NCI-H2227 (cell line): ENCODE results near the gene KLF4.

Experiments
- DNase-seq: peaks from one replicate; lab custom pipeline; 2025; ENCODE audit not compliant: unreplicated experiment; lab: John Stamatoyannopoulos, UW

KLF4 gene

DNA sequence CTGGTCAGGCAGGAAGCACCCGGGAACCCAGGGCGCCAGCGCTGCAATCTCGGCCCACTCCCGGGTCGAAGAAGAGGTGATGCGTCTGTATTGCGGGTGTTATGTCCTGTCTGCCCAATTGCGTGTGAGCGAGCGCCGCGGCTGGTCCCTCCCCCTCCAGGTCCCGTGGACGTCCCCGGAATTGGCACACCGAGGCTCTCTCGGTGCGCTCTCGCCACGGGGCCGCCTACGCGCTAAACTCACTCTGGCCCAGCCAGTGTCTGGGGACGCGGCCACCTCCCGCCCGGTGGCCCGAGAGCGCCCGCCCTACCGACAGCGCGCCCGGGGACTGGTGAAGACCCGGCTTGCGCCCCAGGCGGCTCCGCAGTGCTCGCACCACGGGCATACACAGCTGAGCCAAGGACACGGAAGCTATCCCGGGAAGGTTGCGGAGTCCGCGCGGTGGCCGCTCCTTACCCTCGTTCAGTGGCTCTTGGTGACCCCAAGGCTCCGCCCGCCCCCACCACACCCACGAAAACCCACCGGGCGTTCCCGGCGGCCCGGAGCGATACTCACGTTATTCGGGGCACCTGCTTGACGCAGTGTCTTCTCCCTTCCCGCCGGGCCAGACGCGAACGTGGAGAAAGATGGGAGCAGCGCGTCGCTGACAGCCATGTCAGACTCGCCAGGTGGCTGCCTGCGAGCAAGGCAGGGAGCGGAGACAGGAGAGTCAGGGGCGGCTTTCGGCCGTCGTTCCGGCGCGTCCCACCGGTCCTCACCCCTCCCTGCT lies 1.0 kb downstream of the KLF4 start:
- DNase-seq: peak; percentile 2

DNA sequence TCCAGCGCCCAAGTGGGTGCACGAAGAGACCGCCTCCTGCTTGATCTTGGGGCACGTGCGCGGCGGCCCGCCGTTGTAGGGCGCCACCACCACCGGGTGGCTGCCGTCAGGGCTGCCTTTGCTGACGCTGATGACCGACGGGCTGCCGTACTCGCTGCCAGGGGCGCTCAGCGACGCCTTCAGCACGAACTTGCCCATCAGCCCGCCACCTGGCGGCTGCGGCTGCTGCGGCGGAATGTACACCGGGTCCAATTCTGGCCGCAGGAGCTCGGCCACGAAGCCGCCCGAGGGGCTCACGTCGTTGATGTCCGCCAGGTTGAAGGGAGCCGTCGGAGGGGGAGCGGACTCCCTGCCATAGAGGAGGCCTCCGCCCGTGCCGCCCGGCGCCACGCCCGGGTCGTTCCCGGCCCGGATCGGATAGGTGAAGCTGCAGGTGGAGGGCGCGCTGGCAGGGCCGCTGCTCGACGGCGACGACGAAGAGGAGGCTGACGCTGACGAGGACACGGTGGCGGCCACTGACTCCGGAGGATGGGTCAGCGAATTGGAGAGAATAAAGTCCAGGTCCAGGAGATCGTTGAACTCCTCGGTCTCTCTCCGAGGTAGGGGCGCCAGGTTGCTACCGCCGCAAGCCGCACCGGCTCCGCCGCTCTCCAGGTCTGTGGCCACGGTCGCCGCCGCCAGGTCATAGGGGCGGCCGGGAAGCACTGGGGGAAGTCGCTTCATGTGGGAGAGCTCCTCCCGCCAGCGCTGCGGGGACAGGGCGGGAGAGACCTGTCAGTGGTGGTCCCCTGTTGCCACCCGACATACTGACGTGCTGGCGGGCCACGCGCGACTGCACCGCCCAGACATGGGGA lies 1.8 kb downstream of the KLF4 start:
- DNase-seq: peak; percentile 47

DNA sequence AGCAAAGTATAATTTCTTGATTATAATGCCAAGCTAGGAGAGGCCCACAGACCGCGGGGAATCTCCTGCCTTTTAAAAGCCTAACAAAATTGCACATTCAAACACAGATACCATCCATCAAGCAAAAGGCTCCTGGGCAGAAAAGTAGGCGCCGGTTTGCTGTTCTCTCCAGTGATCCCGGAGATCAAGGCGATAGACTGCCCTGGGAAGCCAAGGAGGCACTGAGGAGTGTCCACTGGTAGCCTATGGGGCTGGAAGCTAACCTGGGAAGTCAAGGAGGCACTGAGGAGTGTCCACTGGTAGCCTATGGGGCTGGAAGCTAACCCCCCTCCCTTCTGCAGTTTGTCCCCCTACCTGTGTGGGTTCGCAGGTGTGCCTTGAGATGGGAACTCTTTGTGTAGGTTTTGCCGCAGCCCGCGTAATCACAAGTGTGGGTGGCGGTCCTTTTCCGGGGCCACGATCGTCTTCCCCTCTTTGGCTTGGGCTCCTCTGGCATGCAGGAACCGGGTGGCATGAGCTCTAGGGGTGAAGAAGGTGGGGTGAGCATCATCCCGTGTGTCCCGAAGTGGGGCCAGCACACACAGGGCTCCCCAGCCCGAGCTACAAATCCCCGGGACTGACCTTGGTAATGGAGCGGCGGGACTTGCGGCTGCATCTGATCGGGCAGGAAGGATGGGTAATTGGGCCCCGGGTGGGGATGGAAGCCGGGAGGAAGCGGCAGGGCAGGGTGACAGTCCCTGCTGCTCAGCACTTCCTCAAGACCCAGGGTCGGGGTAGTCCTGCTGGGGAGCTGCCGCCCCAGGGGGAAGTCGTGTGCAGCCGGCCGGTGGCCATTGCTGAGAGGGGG lies 2.7 kb downstream of the KLF4 start:
- no peak for DNase-seq

DNA sequence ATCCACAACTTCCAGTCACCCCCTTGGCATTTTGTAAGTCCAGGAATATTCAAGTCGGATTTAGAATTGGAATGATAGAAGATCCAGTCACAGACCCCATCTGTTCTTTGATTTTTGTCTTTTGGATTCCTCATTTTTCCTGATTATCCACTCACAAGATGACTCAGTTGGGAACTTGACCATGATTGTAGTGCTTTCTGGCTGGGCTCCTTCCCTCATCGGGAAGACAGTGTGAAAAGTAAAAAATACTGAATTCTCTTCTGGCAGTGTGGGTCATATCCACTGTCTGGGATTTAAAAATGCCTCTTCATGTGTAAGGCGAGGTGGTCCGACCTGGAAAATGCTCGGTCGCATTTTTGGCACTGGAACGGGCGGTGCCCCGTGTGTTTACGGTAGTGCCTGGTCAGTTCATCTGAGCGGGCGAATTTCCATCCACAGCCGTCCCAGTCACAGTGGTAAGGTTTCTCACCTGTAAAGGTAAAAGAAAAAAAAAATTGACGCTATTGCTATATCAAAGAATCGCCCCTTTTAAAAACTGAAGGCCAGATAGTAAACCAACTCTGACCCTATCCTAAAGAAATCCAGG lies 4.0 kb downstream of the KLF4 start:
- DNase-seq: no peak

DNA sequence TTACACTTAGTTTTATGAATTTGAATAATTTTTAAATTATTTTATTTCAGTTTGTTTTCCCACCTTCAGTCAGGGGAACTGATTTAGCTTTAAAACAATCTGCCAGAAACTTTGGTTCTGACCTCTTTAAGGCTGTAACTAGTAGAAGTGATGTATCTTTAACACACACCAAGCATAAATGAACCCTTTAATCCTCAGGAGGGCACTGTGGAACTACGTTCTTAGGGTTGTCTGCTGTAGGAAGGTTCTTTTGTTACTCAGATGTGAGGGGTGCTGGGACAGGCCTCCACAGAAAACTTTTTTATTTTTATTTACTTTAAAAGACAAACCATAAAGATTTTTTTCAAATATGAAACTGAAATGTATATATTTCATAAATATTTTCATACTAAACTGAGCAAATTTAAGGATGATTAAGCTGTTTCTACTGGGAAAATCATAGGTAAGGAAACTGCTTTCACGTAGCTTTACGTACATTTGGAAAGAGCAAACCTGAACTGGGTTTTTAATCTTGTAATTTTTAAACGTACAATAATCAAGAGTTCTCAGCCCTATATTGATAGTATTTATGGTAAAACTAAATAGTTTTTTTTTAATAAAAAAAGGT lies 5.3 kb downstream of the KLF4 start:
- no peak for DNase-seq

DNA sequence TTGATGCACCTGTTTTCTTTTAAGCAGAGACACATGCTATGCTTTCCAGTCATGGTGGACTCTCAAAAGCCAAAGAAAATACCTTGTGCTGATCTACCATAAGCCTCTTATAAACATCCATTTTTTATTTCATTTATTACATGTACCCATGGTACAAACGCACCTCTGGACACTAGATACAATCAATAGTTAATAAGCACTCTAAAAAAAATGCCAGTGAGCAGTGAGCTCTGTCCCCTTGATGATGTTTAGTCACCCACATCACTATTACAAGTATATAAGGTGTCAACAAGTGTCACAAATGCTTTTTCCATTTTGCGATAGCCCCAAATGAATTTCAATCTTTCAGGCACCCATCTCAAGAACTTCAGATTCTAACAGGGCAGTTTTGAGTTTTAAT lies 5.9 kb downstream of the KLF4 start:
- no peak for DNase-seq

DNA sequence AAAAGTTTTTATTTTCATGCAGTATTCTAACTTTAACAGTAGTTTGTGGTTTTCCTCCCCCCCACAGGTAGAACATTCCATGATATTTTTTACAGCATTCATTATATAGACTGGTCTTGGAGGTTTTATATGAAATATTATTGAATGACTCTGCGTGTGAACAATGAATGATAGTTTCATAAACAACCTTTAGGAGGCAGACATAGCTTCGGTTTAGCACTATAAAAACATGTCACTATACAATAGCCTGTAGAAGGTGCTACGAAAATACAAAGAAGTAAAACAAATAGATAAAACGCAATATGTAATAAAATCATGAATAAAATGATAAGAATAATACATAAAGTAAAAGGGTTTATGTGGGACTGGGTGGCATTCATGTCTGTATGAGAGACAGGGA lies 8.5 kb downstream of the KLF4 start:
- no peak for DNase-seq

DNA sequence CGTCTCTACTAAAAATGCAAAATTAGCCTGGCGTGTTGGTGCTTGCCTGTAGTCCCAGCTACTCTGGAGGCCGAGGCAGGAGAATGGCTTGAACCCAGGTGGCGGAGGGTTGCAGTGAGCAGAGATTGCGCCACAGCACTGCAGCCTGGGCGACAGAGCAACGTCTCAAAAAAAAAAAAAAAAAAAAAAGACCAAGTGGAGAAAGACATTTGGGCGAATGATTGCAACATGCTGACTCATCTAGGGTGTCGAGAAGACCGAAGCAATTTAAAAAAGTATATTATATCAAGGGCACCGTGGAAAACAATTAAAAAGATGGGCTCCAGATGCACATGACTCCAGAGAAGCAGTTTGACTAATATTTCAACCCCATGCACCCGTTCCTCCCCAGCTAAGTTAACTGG lies 9.2 kb downstream of the KLF4 start:
- no peak for DNase-seq

DNA sequence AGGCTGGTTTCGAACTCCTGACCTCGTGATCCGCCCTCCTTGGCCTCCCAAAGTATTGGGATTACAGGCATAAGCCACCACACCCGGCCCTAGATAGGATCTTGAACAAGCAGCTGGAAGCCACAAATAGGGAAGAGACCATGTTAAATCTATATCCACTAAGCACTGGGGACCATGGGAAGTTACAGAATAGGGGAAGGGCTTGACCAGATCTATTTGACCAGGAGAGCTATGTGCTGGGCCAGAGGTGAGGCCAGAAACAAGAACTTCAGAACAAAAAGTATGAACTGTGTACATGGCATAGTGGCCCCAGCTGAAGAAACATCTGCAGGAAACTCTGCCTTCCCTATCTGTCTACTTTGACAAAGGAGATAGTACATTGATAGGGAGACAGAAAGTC lies 10.8 kb downstream of the KLF4 start:
- no peak for DNase-seq

DNA sequence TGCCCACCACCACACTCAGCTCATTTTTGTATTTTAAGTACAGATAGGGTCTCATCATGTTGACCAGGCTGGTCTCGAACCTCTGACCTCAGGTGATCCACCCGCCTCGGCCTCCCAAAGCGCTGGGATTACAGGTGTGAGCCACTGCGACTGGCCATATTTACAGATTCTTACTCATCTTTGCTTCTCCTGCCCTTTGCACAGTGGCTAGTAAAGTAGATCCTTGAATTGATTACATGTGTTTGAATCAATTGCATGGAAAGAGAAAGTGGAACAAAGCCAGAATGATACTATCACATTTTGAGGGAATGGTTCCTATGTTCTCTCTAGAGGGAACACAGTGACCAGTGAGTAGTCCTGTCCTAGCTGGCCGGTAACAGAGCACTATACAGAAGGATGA lies 15.4 kb downstream of the KLF4 start:
- DNase-seq: no peak

DNA sequence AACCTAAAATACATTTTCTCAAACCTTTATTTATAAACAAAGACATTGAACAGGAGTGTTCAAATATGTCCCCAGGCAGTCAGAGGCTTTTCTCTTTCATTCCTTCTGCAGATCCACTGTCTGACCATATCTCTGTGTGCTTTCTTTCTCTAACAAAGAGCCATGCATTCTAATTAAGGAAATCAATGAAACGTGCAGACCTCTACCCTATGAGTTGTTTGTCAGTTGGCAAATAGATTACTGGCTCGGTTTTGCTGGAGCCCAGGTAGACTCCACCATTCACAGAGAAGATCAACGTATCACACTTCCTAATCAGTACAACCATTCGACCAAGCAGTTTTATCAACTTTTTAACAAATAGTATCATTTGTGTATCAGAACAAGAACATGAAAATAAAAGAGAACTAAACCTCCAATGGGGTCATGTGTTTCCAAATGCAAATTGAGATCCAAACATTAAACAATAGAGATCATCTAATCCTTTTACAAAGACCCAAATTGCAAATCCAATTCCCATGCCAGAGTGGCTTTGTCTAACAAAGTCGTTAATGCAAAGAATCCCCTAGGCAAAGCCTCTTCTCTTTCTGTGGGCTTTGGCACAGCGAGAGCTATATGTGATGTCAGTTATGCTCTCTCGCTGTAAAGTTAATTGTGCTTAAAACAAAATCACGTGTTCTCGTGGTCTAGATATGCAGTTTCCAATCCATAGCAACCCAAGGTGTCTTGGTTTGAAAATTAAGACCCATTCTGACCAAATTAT lies 16.8 kb downstream of the KLF4 start:
- no peak for DNase-seq

DNA sequence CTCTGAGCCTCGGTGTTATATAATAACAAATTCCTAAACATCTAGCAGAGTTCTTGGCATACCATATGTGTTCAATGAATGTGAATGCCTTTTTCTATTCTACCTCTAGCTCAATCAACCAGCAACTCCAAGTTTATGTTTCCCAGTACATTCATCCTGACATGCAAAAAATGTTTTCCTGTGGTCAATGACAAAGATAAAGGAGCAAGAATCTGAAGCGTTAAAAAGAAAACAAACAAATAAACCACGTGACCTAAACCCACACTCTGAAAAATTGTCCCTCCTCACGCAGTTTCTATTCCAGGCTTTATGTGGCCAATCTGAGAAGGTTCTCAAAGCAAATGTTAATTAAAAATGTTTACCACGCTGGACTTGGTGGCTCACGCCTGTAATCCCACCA lies 18.0 kb downstream of the KLF4 start:
- no peak for DNase-seq

DNA sequence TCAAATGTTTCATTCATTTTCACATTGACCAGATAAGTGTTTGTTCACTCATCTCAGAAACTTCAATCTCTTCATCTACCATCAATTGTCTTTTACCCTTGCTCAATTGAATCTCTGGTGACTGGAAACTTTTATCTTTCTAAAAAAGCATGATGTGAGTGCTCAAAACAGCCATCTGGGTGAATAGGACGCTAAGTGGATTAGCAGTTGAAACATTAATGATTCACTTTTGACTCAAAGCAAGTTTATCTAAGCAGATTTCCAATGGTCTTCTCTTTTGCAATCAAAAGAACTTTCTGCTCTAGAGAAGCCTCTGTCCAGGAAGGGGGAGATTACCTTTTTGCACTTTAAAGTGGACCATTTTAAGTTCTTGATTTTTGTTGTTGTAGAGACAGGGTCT lies 22.2 kb downstream of the KLF4 start:
- DNase-seq: no peak

DNA sequence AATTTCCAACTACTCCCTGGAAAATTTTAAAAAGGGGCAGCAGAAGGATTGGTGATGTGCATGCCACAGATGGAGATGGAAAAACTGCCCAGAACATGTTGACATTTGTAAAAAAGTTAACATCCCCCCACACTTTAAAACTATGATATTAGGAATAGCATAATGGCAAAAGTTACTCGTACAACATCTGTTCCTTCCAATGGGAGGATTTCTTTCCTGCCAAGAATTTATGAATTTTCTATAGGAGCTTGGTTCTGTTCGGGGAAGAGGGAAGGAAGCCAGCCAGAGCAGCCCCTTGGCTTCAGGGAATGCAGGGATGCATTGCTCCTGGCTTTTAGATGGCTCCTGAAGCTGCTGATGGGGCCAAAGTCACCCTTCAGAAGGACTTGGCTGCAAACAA lies 22.7 kb downstream of the KLF4 start:
- DNase-seq: no peak

DNA sequence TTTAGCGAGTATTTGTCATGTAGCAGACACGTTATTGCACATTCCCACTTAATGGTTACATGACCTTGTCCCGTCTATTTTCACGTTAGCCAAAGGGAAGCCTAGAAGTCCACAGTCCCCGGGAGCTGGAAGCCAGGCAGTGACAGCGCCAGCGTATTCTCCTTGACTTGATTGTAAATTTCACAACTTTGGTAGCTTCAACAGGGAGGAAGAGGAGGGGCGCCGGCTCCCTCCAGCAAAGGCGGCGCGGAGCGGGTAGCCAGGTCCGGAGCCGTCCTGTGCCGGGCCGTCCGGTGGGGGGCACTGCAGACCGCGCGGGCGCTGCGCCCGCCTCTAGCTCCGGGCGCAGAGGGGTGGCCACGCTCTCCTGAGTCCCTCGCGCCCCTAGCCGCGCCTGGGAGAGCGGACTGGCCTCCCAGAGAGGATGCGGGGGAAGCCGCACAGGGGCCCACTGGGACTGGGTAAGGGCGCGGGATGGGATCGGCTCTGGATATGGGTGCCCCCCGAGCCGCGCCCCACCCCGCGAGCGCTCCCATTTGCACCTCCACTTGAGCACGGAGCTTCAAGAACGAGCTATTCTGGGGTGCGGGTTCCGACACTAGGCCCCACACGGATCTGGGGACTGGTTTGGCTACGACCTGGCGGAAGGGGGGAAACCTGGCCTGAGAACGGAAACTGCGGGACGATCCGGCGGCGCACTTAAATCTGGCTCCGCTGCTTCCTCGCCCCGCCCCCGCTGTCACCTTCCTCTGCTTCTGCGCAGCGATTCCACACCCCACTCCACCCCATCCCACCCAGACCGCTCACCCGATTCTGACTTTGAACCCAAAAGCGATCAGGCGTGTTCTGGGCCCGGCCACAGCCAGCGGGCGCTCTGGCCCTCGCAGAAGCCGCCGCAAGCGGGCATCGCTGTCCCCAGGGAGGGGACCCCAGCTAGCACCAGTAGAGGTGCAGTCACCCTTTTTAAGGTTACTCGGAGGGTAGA lies 23.8 kb downstream of the KLF4 start:
- DNase-seq: peak; percentile 8

DNA sequence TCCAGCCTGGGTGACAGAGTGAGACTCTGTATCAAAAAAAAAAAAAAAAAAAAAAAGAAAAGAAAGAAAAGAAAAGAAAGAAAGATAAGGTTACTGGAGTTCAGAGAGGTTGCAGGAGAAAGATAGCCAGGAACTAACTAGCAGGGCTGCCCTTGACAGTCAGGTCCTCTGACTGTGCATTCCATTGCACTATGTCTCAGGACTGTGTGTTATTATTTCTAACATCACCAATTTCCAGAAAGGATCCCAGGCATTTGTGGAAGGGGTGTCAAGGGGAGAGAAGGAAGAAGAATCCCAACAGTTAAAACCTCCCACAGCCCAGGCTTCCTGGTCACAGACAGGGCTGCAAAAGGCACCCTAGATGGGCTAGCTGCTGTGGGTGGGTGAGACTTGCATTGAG lies 25.1 kb downstream of the KLF4 start:
- DNase-seq: no peak

DNA sequence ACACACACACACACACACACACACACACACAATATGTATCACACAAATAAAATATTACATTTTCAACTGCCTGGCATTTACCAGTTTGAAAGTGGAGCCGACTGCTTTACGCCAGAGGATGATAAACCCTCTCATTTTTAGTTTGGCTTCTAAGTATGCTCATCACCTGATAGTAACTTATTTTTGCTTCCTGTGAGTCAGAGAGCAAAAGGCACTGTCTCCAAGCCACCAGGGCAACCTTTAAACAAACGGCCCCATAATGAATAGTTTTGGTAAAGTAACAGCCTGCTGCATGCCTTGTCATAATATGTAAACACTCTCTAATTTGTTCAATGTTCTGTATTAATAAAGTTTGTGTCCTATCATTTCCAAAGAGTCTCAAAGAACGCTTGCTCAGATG lies 26.9 kb downstream of the KLF4 start:
- no peak for DNase-seq

DNA sequence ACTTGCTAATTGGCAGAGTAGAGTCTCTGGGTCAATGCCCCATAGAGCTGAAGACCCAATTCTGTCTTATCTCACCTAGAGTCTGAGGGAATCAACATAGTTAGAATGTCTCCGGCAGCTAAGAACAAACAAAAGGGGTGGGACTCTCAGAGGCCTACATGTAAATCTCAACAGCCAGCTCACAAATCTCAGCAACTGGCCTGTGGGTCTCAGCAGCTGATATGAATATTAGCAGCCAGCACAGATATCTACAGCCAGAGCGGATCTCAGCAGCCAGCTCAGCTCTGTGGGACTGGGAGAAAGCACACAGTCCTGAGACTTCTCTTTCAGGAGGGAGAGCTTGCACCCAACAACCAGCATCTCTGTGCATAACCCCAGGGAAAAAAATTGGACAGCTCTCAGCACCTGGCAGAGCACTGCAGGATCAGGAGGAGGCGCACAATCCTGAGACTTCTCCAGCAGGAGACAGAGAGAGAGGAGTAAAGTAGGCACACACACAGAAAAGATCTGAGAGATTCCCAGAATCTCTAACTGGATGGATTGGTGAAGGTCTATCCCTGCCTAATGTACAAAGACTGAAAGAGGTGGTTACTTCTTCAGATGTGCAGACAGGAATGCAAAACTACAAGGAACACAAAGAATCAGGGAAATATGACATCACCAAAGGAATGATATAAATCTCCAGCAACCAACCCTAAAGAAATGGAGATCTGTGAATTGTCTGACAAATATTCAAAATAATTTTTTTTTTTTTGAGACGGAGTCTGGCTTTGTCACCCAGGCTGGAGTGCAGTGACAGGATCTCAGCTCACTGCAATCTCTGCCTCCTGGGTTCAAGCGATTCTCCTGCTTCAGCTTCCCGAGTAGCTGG lies 29.2 kb downstream of the KLF4 start:
- no peak for DNase-seq
